A673 (cell line): ENCODE data around the gene SLN. TPM values are rescaled to one million over a fixed set of nuclear protein-coding genes. Genes with fewer than 3 reads are reported as not detected.

Source experiments
- BruUV-seq: library from RNA; stranded (reverse); fragments of 400-500 nt; replicated peaks from 2 replicates; lab custom pipeline; 2021; lab: Mats Ljungman, UMichigan
- CTCF ChIA-PET: fragments of 300-600 bp; sonication (Branson Sonifier 250); formaldehyde crosslinking; loops from one replicate; lab custom pipeline; 2022; ENCODE audit warnings: antibody characterized with exemption; lab: Charles Lee
- POLR2A ChIA-PET: fragments of 300-600 bp; sonication (Branson Sonifier 250); formaldehyde crosslinking; loops from one replicate; lab custom pipeline; 2022; ENCODE audit warnings: antibody characterized with exemption; ENCODE audit not compliant: low non-redundant PET; lab: Charles Lee
- DNase-seq: peaks from one replicate; pipeline ENCODE4 v3.0.0-alpha.2; 2015; ENCODE audit warnings: low spot score
- H3K27ac ChIP-seq: fragments of 200-600 bp; sonication (generic); 2 replicates; pipeline ENCODE4 v1.5.1; 2016; ENCODE audit warnings: mixed run types, low read depth, mild to moderate bottlenecking, mixed read lengths, antibody characterized with exemption, low read length; ENCODE audit not compliant: poor library complexity, severe bottlenecking
- H3K27me3 ChIP-seq: fragments of 200-600 bp; sonication (generic); replicated peaks from 2 replicates; pipeline ENCODE4 v1.6.1; 2017; ENCODE audit warnings: mixed run types, low read depth, mild to moderate bottlenecking, mixed read lengths, antibody characterized with exemption, low read length; ENCODE audit not compliant: insufficient read depth, poor library complexity
- H3K36me3 ChIP-seq: fragments of 200-600 bp; sonication (generic); 2 replicates; pipeline ENCODE4 v1.6.1; 2016; ENCODE audit warnings: mixed run types, mild to moderate bottlenecking, mixed read lengths, antibody characterized with exemption, low read length; ENCODE audit not compliant: insufficient read depth, poor library complexity, severe bottlenecking
- H3K4me1 ChIP-seq: fragments of 200-600 bp; sonication (generic); 2 replicates; pipeline ENCODE4 v1.6.1; 2017; ENCODE audit warnings: mixed run types, mild to moderate bottlenecking, mixed read lengths, antibody characterized with exemption, low read length; ENCODE audit not compliant: insufficient read depth, poor library complexity, severe bottlenecking
- H3K4me3 ChIP-seq: fragments of 200-600 bp; sonication (generic); 2 replicates; pipeline ENCODE4 v1.5.1; 2016; ENCODE audit warnings: low read depth, mixed run types, mild to moderate bottlenecking, mixed read lengths, low read length; ENCODE audit not compliant: poor library complexity, severe bottlenecking
- H3K9me3 ChIP-seq: fragments of 200-600 bp; sonication (generic); 2 replicates; pipeline ENCODE4 v1.6.1; 2016; ENCODE audit warnings: mixed run types, low read depth, mild to moderate bottlenecking, mixed read lengths, antibody characterized with exemption, low read length; ENCODE audit not compliant: poor library complexity, severe bottlenecking
- CTCF ChIP-seq: fragments of 300-800, 200-600 bp; sonication (generic); conservative IDR thresholded peaks from 2 replicates; pipeline ENCODE4 v1.5.1; 2017; ENCODE audit warnings: low read depth, mild to moderate bottlenecking, antibody characterized with exemption, low read length, moderate library complexity, mixed read lengths
- EZH2 ChIP-seq: fragments of 200-600 bp; sonication (generic); IDR thresholded peaks from 2 replicates; pipeline ENCODE4 v1.6.1; 2017; ENCODE audit warnings: borderline replicate concordance, low read depth, mild to moderate bottlenecking, mixed read lengths, antibody characterized with exemption, low read length; ENCODE audit not compliant: poor library complexity, severe bottlenecking
- intact Hi-C: fragments of 100-400 bp; cut with micrococcal nuclease; formaldehyde crosslinking; loops from one replicate; pipeline ENCODE4 v1.10.0; 2022; ENCODE audit not compliant: unreplicated experiment
- total RNA-seq: library from RNA; stranded (reverse); gene quantifications from 2 replicates; pipeline ENCODE4 v1.2.3, GENCODE V29; 2021

Gene SLN
- total RNA-seq, 1 experiment from 2014 or later: 0.58 TPM

- CTCF ChIA-PET: interaction anchor here (0.7 kb wide), 1 partner anchor 19 kb away, joined by 4 read pairs; no protein-coding TSS in a partner anchor
- no peak for DNase-seq
- no peak overlapping the region for H3K4me3 ChIP-seq
- no peaks in the 10 kb centered on the region for H3K9me3 ChIP-seq
- no peaks in the 10 kb centered on the region for H3K36me3 ChIP-seq
- intact Hi-C loops: no loop called here
- H3K27me3 ChIP-seq: peaks cover 24% of the 10 kb centered on the region
- TF ChIP-seq CTCF (no peak), EZH2 (no peak)
- POLR2A ChIA-PET: no interaction called here
- no peak overlapping the region for H3K27ac ChIP-seq
- no TSS peak for BruUV-seq
- H3K4me1 ChIP-seq: no peaks in the 10 kb centered on the region
Measured at GRCh38 chr11:107721207-107721606, 9.4 kb upstream of the SLN start.

GRCh38 chr11:107720303-107720774 is 8.5 kb upstream of the SLN start:
- BruUV-seq: no TSS peak
- CTCF ChIA-PET: interaction anchor here (0.7 kb wide), 1 partner anchor 19 kb away, joined by 4 read pairs; no protein-coding TSS in a partner anchor

GRCh38 chr11:107719557-107720302 is 7.9 kb upstream of the SLN start:
- DNase-seq: no peak
- H3K27me3 ChIP-seq: peaks cover 13% of the 10 kb centered on the region
- no TSS peak for BruUV-seq
- ChIA-PET POLR2A (no interaction called here), CTCF (no interaction called here)
- no peak overlapping the region for H3K27ac ChIP-seq
- intact Hi-C loops: no loop called here
- H3K36me3 ChIP-seq: no peaks in the 10 kb centered on the region
- no peak for TF ChIP-seq CTCF
- no peak for TF ChIP-seq EZH2
- H3K4me1 ChIP-seq: no peaks in the 10 kb centered on the region
- no peak overlapping the region for H3K4me3 ChIP-seq
- H3K9me3 ChIP-seq: no peaks in the 10 kb centered on the region

More at GRCh38 chr11:107720303-107720774, 8.5 kb upstream of the SLN start:
- Histone ChIP-seq H3K27ac (no peak overlapping the region), H3K4me1 (no peaks in the 10 kb centered on the region), H3K9me3 (no peaks in the 10 kb centered on the region), H3K36me3 (no peaks in the 10 kb centered on the region), H3K27me3 (peaks cover 18% of the 10 kb centered on the region), H3K4me3 (no peak overlapping the region)
- TF ChIP-seq CTCF (no peak), EZH2 (no peak)
- DNase-seq: no peak
- POLR2A ChIA-PET: no interaction called here
- intact Hi-C loops: no loop called here
